NCI-H524 treated with DMSO at 0.1 percent for 48 hours (cell line): Measurements from ENCODE around the gene KCP.
"Not testable (repeated sequence)": the region's sequence is repeated elsewhere in the genome, so short reads cannot be mapped to it uniquely, and the experiment has no call there.

Experiments used
- DNase-seq: peaks from one replicate; lab custom pipeline; 2025; lab: John Stamatoyannopoulos, UW

KCP gene

GRCh38 chr7:128910569-128910945 is at the start of gene KCP:
Gene KCP (minus strand): TSS chr7:128910709. CDS start chr7:128910676, 33 bp downstream.
- DNase-seq, result no peak

GRCh38 chr7:128959296-128959695 is 48.8 kb upstream of the KCP start:
- no peak for DNase-seq

- DNase-seq, result no peak
Observed at GRCh38 chr7:128955981-128956380, 45.5 kb upstream of the KCP start.

DNA sequence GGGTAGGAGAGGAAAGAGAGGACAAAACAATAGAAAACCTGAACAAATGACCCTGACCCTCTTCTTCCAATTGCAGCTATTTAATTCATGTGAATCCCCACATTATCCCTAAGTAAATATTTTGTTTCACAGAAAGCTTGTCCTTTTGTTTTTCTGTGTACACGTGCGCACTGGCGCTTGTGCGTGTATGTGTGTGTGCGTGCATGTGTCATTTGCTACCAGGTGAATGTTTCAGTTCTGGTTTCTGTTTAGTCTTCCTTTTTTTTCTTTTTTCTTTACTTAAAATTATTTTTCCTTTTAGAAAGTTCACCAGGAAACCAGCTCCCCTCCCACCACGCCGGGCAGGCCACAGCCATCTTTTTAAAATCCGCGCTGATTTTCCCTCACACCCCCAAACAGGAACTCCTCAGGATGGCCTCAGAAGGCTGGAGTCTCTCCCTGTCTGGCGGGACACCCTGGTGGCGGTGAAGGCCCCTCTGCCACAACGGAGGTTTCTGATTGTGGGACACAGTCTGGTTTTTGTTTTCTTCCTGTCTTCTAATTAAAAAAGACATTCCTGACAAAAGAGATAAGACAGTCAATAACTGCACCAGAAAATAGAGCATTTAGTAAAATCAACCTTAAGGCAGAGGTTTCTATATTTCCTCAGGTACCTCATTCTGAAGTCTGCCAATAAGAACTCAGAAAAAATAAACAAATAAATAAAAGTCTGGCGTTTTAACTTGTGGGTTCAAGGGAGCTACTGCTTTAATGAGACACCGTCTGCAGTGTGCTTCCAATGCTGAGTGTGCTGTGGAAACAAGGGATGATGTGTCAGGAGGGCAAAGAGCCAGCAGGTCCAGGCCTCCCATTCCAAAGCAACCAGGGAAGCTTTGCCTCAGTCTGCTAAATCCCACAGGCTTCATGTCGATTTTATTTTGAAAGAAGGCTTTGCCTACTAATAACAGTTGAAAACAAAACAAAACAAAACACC is 44.6 kb upstream of the KCP start:
- DNase-seq, result no peak

DNA sequence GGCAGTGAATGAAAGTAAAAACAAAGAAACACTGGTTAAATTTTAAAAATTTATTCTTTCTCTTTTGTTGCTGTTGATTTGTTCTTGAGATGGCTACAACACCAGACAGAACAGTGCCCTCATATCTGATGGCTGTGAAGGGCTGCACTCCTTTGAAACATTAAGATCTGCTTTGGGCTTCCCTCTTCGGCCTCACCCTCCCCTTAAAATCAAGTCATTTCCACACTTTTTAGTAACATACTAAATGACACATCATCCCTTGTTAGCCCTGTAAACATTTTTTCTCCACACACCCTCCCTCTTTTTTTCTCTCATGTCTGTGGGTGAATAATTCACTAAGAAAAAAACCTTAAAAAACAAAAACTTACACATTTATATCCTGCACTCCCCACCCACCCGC is 43.6 kb upstream of the KCP start:
- no peak for DNase-seq

DNA sequence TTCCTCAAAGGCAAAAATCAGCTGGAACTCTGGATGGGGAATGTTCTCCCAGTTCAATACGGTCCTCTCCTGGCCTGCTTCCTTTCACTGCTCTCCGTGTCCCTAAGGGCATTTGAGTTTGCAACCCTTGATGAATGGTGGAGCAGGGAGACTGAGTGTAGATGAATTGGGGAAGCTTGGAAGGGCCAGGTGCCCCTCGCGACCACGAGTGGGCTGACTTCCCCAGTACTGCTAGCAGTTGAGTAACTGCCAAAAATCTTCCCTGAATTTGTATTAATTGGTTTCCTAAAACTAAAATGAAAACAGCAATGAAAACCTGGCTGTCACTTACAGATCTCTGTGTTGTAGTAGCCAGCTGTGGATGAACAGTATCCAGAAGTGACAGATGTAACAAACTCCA is 40.8 kb upstream of the KCP start:
- DNase-seq, result no peak

- no peak for DNase-seq
Observed at GRCh38 chr7:128948976-128949760, 38.7 kb upstream of the KCP start.

DNA sequence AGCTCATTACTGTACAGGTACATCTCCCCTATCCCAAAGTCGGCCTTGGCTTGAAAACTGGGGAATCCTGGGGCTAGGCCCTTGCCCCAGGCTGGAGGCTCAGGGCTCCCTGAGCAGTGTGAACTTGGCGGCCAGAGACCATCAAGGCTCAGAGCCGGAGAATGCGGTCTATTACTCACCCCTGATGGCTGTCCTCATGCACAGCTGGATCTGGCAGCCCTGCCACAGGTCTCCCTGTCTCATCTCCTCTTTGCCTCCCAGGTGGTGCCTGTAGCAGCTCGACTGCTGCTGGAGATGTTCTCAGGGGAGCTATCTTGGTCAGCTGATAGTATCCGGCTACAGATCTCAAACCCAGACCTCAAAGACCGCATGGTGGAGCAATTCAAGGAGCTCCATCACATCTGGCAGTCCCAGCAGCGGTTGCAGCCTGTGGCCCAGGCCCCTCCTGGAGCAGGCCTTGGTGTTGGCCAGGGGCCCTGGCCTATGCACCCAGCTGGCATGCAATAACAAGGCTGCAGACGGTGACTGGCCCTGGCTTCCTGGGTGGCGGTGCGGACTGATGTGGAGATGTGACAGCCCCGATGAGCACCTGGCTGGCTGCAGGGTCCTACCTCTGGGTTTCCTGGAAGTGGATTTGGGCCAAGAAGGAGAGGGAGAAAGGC is 37.9 kb upstream of the KCP start:
- DNase-seq, result no peak

DNA sequence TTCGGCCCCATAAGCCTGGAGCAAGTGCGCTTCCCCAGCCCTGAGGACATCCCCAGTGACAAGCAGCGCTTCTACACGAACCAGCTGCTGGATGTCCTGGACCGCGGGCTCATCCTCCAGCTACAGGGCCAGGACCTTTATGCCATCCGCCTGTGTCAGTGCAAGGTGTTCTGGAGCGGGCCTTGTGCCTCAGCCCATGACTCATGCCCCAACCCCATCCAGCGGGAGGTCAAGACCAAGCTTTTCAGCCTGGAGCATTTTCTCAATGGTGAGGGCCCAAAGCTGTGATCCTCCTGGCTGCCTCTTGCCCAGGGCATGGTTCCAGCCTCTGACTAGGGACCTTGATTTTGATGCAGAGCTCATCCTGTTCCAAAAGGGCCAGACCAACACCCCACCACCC is 37.3 kb upstream of the KCP start:
- no peak for DNase-seq

DNA sequence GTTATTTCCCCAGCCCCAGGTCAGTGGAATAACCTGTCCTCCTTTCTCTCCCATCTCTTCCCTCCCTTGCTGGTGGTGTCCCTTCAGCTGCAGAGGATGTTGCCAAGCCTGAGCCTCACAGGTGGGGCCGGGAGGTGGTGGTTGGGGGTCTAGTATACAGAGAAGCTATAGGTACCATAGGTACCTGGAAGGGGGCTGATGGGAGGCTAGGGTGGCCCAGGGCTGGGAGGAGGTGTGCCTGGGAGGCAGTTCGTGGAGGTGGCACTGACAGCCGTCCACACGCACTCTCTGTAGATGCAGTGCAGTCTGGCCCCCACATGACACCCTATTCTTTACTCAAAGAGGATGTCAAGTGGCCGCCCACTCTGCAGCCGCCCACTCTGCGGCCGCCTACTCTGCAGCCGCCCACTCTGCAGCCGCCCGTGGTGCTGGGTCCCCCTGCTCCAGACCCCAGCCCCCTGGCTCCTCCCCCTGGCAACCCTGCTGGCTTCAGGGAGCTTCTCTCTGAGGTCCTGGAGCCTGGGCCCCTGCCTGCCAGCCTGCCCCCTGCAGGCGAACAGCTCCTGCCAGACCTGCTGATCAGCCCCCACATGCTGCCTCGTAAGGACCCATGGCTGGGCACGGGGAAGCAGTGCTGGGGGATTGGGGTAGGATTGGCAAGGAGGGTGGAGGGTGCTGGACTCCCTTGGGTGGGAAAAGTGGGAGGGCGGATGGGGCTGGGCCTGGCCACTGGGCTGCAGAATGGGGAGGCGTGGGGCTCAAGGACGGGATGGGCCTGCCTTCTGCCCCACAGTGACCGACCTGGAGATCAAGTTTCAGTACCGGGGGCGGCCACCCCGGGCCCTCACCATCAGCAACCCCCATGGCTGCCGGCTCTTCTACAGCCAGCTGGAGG is 36.7 kb upstream of the KCP start:
- DNase-seq, result no peak

DNA sequence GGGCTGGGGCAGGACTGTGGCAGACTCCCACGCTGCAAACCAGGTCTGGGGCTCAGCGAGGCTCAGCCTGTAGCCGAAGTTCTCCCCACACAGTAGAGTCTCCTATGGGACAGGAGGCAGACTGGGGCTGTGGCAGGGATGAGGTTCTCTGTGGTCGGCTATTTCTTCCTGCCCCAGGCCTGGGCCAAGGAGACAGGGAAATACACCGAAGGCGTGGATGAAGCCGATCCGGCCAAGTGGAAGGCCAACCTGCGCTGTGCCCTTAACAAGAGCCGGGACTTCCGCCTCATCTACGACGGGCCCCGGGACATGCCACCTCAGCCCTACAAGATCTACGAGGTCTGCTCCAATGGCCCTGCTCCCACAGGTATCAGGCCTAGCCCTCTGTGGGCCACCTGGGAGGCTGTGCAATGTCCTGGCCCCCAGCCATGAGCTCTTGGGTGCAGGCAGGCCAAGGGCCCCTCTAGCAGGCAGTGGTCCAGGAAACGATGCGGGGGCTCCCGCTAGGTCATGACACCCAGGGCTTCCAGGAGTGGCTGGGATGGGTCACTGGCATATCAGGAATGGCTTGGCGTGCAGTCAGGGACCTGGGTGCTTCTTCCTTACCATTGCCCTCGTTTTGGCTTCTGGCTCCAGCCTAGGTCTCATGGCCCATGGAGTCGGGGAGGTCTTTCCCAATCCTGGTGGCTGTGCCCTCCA is 35.3 kb upstream of the KCP start:
- no peak for DNase-seq

GRCh38 chr7:128944487-128945236 is 34.2 kb upstream of the KCP start:
- no peak for DNase-seq

- DNase-seq, result not testable (repeated sequence)
Observed at GRCh38 chr7:128943251-128943650, 32.7 kb upstream of the KCP start.

DNA sequence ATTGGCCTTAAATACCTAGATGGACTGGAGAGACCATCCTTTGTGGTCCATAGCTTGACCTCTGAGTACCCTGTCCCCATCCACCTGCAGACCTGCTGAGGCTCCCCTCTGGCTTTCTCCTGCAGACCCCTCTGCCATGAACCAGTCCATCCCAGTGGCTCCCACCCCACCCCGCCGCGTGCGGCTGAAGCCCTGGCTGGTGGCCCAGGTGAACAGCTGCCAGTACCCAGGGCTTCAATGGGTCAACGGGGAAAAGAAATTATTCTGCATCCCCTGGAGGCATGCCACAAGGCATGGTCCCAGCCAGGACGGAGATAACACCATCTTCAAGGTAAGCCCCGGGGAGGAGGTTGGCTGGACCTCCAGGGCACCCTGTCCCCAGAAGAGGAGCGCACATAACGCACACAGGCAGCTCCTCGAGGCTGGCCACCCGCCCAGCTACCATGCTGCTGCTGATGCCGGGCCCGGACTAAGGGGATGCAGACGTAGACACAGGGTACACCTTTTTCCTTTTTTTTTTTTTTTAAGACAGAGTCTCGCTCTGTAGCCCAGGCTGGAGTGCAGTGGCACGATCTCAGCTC is 31.5 kb upstream of the KCP start:
- DNase-seq, result no peak

DNA sequence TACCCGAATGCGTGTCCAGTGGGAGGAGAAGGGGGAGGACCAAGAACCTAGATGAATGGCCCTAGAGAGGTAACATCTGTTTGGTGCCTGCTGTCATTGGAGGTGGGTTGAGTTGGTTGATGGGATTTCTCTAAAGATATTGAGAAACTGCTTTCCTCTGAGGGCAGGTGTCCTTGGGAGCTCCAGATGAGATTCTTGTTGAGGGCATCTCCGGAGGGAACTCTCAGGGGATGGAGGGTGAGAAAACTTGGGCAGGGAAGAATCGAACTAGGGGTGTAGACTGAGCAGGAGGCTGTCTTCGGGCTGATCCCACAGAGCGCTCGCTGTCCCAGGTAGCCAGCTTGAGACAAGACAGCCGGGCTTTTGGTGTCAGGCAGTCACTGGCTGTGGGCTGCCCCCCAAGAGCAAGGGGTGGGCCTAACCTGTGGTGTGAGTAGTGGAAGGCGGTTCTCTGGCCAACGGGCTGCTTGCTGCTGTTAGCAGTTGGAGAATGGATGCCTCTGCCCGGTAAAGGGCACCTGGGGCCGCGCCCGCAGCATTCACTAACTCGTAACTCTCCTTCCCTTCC is 30.9 kb upstream of the KCP start:
- no peak for DNase-seq

GRCh38 chr7:128940494-128941322 is 30.2 kb upstream of the KCP start:
- DNase-seq, result no peak

DNA sequence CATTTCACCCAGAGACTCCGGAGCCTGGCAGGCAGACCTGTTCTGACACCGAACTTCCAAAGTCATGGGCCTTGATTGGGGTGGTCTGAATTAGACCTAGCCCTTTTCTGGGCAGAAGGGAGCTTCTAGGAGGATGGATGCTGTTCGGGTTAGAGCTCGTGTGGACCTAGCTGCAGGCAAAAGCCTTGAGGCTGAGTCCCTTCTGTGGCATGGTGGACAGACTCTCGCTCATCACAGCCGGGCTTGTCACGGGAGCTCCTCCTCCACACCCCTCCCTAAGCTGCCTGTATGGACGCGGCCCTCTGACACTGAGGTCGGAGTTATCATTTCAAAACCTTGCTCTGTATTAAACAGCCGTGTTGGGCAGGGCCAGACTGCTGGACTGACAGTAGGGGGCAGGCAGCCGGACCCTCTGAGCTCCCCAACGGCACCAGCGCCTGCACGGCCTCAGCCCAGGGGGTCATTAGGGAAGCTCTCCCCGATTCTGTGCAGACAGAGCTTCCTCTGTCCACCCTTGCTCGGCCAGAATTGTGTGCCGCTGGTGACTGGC is 29.4 kb upstream of the KCP start:
- DNase-seq, result no peak
